A673 (cell line): Measurements from ENCODE around the gene LPCAT1. TPM values are rescaled to one million over a fixed set of nuclear protein-coding genes. Genes with fewer than 3 reads are reported as not detected.

Source experiments
- BruUV-seq: library from RNA; stranded (reverse); fragments of 400-500 nt; replicated peaks from 2 replicates; lab custom pipeline; 2021; lab: Mats Ljungman, UMichigan
- CTCF ChIA-PET: fragments of 300-600 bp; sonication (Branson Sonifier 250); formaldehyde crosslinking; loops from one replicate; lab custom pipeline; 2022; ENCODE audit warnings: antibody characterized with exemption; lab: Charles Lee
- POLR2A ChIA-PET: fragments of 300-600 bp; sonication (Branson Sonifier 250); formaldehyde crosslinking; loops from one replicate; lab custom pipeline; 2022; ENCODE audit warnings: antibody characterized with exemption; ENCODE audit not compliant: low non-redundant PET; lab: Charles Lee
- DNase-seq: peaks from one replicate; pipeline ENCODE4 v3.0.0-alpha.2; 2015; ENCODE audit warnings: low spot score
- H3K27ac ChIP-seq: fragments of 200-600 bp; sonication (generic); 2 replicates; pipeline ENCODE4 v1.5.1; 2016; ENCODE audit warnings: mixed run types, low read depth, mild to moderate bottlenecking, mixed read lengths, antibody characterized with exemption, low read length; ENCODE audit not compliant: poor library complexity, severe bottlenecking
- H3K27me3 ChIP-seq: fragments of 200-600 bp; sonication (generic); replicated peaks from 2 replicates; pipeline ENCODE4 v1.6.1; 2017; ENCODE audit warnings: mixed run types, low read depth, mild to moderate bottlenecking, mixed read lengths, antibody characterized with exemption, low read length; ENCODE audit not compliant: insufficient read depth, poor library complexity
- H3K36me3 ChIP-seq: fragments of 200-600 bp; sonication (generic); 2 replicates; pipeline ENCODE4 v1.6.1; 2016; ENCODE audit warnings: mixed run types, mild to moderate bottlenecking, mixed read lengths, antibody characterized with exemption, low read length; ENCODE audit not compliant: insufficient read depth, poor library complexity, severe bottlenecking
- H3K4me1 ChIP-seq: fragments of 200-600 bp; sonication (generic); 2 replicates; pipeline ENCODE4 v1.6.1; 2017; ENCODE audit warnings: mixed run types, mild to moderate bottlenecking, mixed read lengths, antibody characterized with exemption, low read length; ENCODE audit not compliant: insufficient read depth, poor library complexity, severe bottlenecking
- H3K4me3 ChIP-seq: fragments of 200-600 bp; sonication (generic); 2 replicates; pipeline ENCODE4 v1.5.1; 2016; ENCODE audit warnings: low read depth, mixed run types, mild to moderate bottlenecking, mixed read lengths, low read length; ENCODE audit not compliant: poor library complexity, severe bottlenecking
- H3K9me3 ChIP-seq: fragments of 200-600 bp; sonication (generic); 2 replicates; pipeline ENCODE4 v1.6.1; 2016; ENCODE audit warnings: mixed run types, low read depth, mild to moderate bottlenecking, mixed read lengths, antibody characterized with exemption, low read length; ENCODE audit not compliant: poor library complexity, severe bottlenecking
- CTCF ChIP-seq: fragments of 300-800, 200-600 bp; sonication (generic); conservative IDR thresholded peaks from 2 replicates; pipeline ENCODE4 v1.5.1; 2017; ENCODE audit warnings: low read depth, mild to moderate bottlenecking, antibody characterized with exemption, low read length, moderate library complexity, mixed read lengths
- EZH2 ChIP-seq: fragments of 200-600 bp; sonication (generic); IDR thresholded peaks from 2 replicates; pipeline ENCODE4 v1.6.1; 2017; ENCODE audit warnings: borderline replicate concordance, low read depth, mild to moderate bottlenecking, mixed read lengths, antibody characterized with exemption, low read length; ENCODE audit not compliant: poor library complexity, severe bottlenecking
- intact Hi-C: fragments of 100-400 bp; cut with micrococcal nuclease; formaldehyde crosslinking; loops from one replicate; pipeline ENCODE4 v1.10.0; 2022; ENCODE audit not compliant: unreplicated experiment
- total RNA-seq: library from RNA; stranded (reverse); gene quantifications from 2 replicates; pipeline ENCODE4 v1.2.3, GENCODE V29; 2021

Gene LPCAT1
- total RNA-seq, 1 experiment from 2014 or later: 97.3 TPM

- no TSS peak for BruUV-seq
- ChIA-PET CTCF (no interaction called here), POLR2A (no interaction called here)
- intact Hi-C loops: no loop called here
- TF ChIP-seq EZH2 (no peak), CTCF (no peak)
- no peak overlapping the region for H3K4me3 ChIP-seq
- H3K27me3 ChIP-seq: no peaks in the 10 kb centered on the region
- no peaks in the 10 kb centered on the region for H3K36me3 ChIP-seq
- no peaks in the 10 kb centered on the region for H3K4me1 ChIP-seq
- DNase-seq: no peak
- no peaks in the 10 kb centered on the region for H3K9me3 ChIP-seq
- no peak overlapping the region for H3K27ac ChIP-seq
These were observed 8.6 kb upstream of the LPCAT1 start for GRCh38 chr5:1532384-1532783.

GRCh38 chr5:1529498-1529897 is 5.7 kb upstream of the LPCAT1 start:
- TF ChIP-seq CTCF (no peak), EZH2 (no peak)
- Histone ChIP-seq H3K27ac (no peak overlapping the region), H3K9me3 (no peaks in the 10 kb centered on the region), H3K4me1 (no peaks in the 10 kb centered on the region), H3K27me3 (no peaks in the 10 kb centered on the region), H3K4me3 (no peak overlapping the region), H3K36me3 (no peaks in the 10 kb centered on the region)
- no peak for DNase-seq
- intact Hi-C loops: no loop called here
- no TSS peak for BruUV-seq
- CTCF ChIA-PET: no interaction called here
- POLR2A ChIA-PET: no interaction called here

- intact Hi-C loops: no loop called here
- no peaks in the 10 kb centered on the region for H3K4me1 ChIP-seq
- DNase-seq: no peak
- no TSS peak for BruUV-seq
- H3K4me3 ChIP-seq: no peak overlapping the region
- no peak overlapping the region for H3K27ac ChIP-seq
- ChIA-PET POLR2A (no interaction called here), CTCF (interaction anchor here (0.6 to 0.7 kb wide), 2 partner anchors 118 to 354 kb away, joined by 3 read pairs; no protein-coding TSS in a partner anchor)
- no peaks in the 10 kb centered on the region for H3K9me3 ChIP-seq
- H3K27me3 ChIP-seq: no peaks in the 10 kb centered on the region
- H3K36me3 ChIP-seq: no peaks in the 10 kb centered on the region
- TF ChIP-seq CTCF: no peak
- no peak for TF ChIP-seq EZH2
These were observed 3.9 kb upstream of the LPCAT1 start for GRCh38 chr5:1527533-1528205.
